HG03460 (cell line): ENCODE measurements around the gene CSNK1G2.
A peak's percentile ranks its signal among the peaks of the same experiment; 100 is the strongest.

Experiments used
- ATAC-seq: cut with Tn5 transposase; IDR thresholded peaks from one replicate; pipeline ENCODE4 v1.9.1; 2021; ENCODE audit not compliant: unreplicated experiment

Gene CSNK1G2

GRCh38 chr19:1941146-1942077, at the start of gene CSNK1G2:
CSNK1G2 (plus strand) TSS chr19:1941172; CDS start chr19:1969773, 28,601 bp downstream.
- ATAC-seq: peak; percentile 42

- no peak for ATAC-seq
Observed at GRCh38 chr19:1893791-1894190, 47.2 kb upstream of the CSNK1G2 start.

- no peak for ATAC-seq
Observed at GRCh38 chr19:1896508-1896907, 44.5 kb upstream of the CSNK1G2 start.

- ATAC-seq: no peak
Observed at GRCh38 chr19:1901940-1902404, 39.0 kb upstream of the CSNK1G2 start.

GRCh38 chr19:1902923-1903322, 38.0 kb upstream of the CSNK1G2 start:
- ATAC-seq: no peak

GRCh38 chr19:1904860-1905109, 36.2 kb upstream of the CSNK1G2 start:
- peak; percentile 13 for ATAC-seq

- peak; percentile 79 for ATAC-seq
Observed at GRCh38 chr19:1905110-1905862, 35.7 kb upstream of the CSNK1G2 start, which contains the start of the genes ADAT3 and SCAMP4. ADAT3 (plus strand) TSS chr19:1905399; CDS start chr19:1912048, 6,649 bp downstream. SCAMP4 (plus strand) TSS chr19:1905399; CDS start chr19:1915020, 9,621 bp downstream.

- no peak for ATAC-seq
Observed at GRCh38 chr19:1905863-1906375, 35.1 kb upstream of the CSNK1G2 start.

- no peak for ATAC-seq
Observed at GRCh38 chr19:1906985-1907562, 33.9 kb upstream of the CSNK1G2 start.

- no peak for ATAC-seq
Observed at GRCh38 chr19:1907563-1908363, 33.2 kb upstream of the CSNK1G2 start.

- no peak for ATAC-seq
Observed at GRCh38 chr19:1908364-1908678, 32.7 kb upstream of the CSNK1G2 start.

- no peak for ATAC-seq
Observed at GRCh38 chr19:1909761-1910080, 31.3 kb upstream of the CSNK1G2 start.

- no peak for ATAC-seq
Observed at GRCh38 chr19:1910177-1910576, 30.8 kb upstream of the CSNK1G2 start.

- ATAC-seq: no peak
Observed at GRCh38 chr19:1911098-1911497, 29.9 kb upstream of the CSNK1G2 start.

- ATAC-seq: no peak
Observed at GRCh38 chr19:1911995-1912394, 29.0 kb upstream of the CSNK1G2 start.

- ATAC-seq: no peak
Observed at GRCh38 chr19:1912760-1913505, 28.0 kb upstream of the CSNK1G2 start.

GRCh38 chr19:1913781-1914577, 27.0 kb upstream of the CSNK1G2 start:
- no peak for ATAC-seq

- no peak for ATAC-seq
Observed at GRCh38 chr19:1914826-1915341, 26.1 kb upstream of the CSNK1G2 start.

- ATAC-seq: no peak
Observed at GRCh38 chr19:1917146-1917545, 23.8 kb upstream of the CSNK1G2 start.
